ENCODE data around the gene CDK16. TPM values are rescaled to one million over a fixed set of nuclear protein-coding genes. Genes with fewer than 3 reads are reported as not detected.
A peak's percentile ranks its signal among the peaks of the same experiment; 100 is the strongest.

The CDK16 gene
- total and polyA plus RNA-seq, 4 donors: 76.6 to 216 (median 139) TPM

DNA sequence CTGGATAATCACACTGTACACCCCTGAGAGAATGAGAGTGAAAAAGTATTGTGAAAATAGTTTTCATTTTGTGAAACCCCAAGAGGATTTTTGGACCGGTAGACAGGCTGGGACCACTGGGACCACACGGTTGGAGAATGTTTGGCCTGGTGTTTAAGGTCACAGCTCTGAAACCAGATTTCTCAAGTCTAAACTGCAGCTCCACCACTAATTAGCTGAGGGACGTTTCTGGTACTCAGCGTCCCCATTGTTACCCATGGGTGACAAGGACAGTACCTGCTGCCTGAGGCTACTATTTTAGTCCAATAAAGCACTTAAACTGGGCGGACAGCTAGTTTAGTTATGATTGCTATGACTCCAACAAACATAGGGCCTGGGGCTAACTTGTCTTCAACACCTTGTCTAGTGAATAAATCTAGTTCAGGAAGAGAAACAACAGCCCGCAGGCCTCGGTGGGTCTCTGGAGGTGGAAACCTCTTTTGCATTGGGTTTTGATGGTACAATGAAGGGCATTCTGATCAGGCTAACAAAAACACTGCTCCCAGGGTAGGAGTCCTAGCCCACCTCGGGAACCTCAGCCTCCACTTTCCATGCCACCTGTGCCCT, 13.8 kb downstream of the CDK16 start:
- 85% methylated on average over 5 of the region's 8 CpGs for WGBS (ENCODE audit: insufficient coverage)
- DNase-seq (ENCODE audit: low read depth in 4 of 6, low spot score in 6 of 6): no peak
- peaks cover 10% of the 10 kb centered on the region for H3K4me1 ChIP-seq (ENCODE audit: control insufficient read depth, insufficient read depth, low read length)
- H3K27me3 ChIP-seq (ENCODE audit: control insufficient read depth, insufficient read depth, low read length): peaks cover 18% of the 10 kb centered on the region
- peak overlapping the region; percentile 87 for H3K4me3 ChIP-seq (ENCODE audit: low read depth, low read length)
- peak overlapping the region; percentile 100 for H3K27ac ChIP-seq (ENCODE audit: low read depth, low read length)
- peaks cover 15% of the 10 kb centered on the region for H3K36me3 ChIP-seq (ENCODE audit: control insufficient read depth, insufficient read depth, low read length)
- H3K9me3 ChIP-seq (ENCODE audit: control insufficient read depth, insufficient read depth, low read length): no peaks in the 10 kb centered on the region

DNA sequence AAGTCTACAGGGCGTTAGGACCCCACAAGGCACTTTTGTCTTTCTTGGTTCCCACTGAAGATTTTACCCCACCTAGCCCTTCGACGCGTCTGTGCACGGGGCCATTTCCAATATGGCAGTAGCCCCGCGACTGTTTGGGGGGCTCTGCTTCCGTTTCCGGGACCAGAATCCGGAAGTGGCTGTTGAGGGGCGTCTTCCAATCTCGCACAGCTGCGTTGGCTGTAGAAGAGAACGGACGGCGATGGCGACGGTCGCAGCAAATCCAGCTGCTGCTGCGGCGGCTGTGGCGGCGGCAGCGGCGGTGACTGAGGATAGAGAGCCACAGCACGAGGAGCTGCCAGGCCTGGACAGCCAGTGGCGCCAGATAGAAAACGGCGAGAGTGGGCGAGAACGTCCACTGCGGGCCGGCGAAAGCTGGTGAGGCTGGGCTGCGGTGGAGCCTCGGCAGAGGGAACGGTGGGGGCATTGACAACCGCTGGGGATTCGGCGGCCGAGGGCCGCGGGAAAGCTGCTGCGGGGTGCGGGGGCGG, 14.4 kb downstream of the CDK16 start, which contains the start of gene USP11:
Gene USP11, plus strand, starts transcription at position 207 of the 530 bp plus-strand sequence. Its CDS starts 35 bp downstream, at position 242.
- Histone ChIP-seq H3K9me3 (ENCODE audit: control insufficient read depth, insufficient read depth, low read length) (no peaks in the 10 kb centered on the region), H3K4me3 (ENCODE audit: low read depth, low read length) (peak within 1 kb of the TSS; percentile 87), H3K27ac (ENCODE audit: low read depth, low read length) (peak within 1 kb of the TSS; percentile 100), H3K4me1 (ENCODE audit: control insufficient read depth, insufficient read depth, low read length) (peaks cover 12% of the 10 kb centered on the region), H3K36me3 (ENCODE audit: control insufficient read depth, insufficient read depth, low read length) (peaks cover 13% of the 10 kb centered on the region), H3K27me3 (ENCODE audit: control insufficient read depth, insufficient read depth, low read length) (peaks cover 19% of the 10 kb centered on the region)
- DNase-seq (ENCODE audit: low read depth in 4 of 6, low spot score in 6 of 6): peak in 4 of 6 donors; percentile 51 to 94 (median 76)
- 15% methylated on average over 46 of the region's 46 CpGs for WGBS (ENCODE audit: insufficient coverage)

GRCh38 chrX:47233333-47234113, 15.0 kb downstream of the CDK16 start:
- H3K27ac ChIP-seq (ENCODE audit: low read depth, low read length): peak overlapping the region; percentile 100
- peaks cover 12% of the 10 kb centered on the region for H3K4me1 ChIP-seq (ENCODE audit: control insufficient read depth, insufficient read depth, low read length)
- peaks cover 19% of the 10 kb centered on the region for H3K27me3 ChIP-seq (ENCODE audit: control insufficient read depth, insufficient read depth, low read length)
- H3K9me3 ChIP-seq (ENCODE audit: control insufficient read depth, insufficient read depth, low read length): no peaks in the 10 kb centered on the region
- DNase-seq (ENCODE audit: low read depth in 4 of 6, low spot score in 6 of 6): peak; percentile 75 to 98 (median 86)
- peaks cover 12% of the 10 kb centered on the region for H3K36me3 ChIP-seq (ENCODE audit: control insufficient read depth, insufficient read depth, low read length)
- peak overlapping the region; percentile 87 for H3K4me3 ChIP-seq (ENCODE audit: low read depth, low read length)
- 8% methylated on average over 46 of the region's 51 CpGs for WGBS (ENCODE audit: insufficient coverage)

- no peak for DNase-seq (ENCODE audit: low read depth in 4 of 6, low spot score in 6 of 6)
- no peaks in the 10 kb centered on the region for H3K9me3 ChIP-seq (ENCODE audit: control insufficient read depth, insufficient read depth, low read length)
- peaks cover 12% of the 10 kb centered on the region for H3K4me1 ChIP-seq (ENCODE audit: control insufficient read depth, insufficient read depth, low read length)
- peaks cover 7% of the 10 kb centered on the region for H3K36me3 ChIP-seq (ENCODE audit: control insufficient read depth, insufficient read depth, low read length)
- peak overlapping the region; percentile 87 for H3K4me3 ChIP-seq (ENCODE audit: low read depth, low read length)
- no CpG with 5 or more reads among the region's 3 CpGs for WGBS (ENCODE audit: insufficient coverage)
- peaks cover 25% of the 10 kb centered on the region for H3K27me3 ChIP-seq (ENCODE audit: control insufficient read depth, insufficient read depth, low read length)
- peak overlapping the region; percentile 100 for H3K27ac ChIP-seq (ENCODE audit: low read depth, low read length)
Measured at GRCh38 chrX:47234583-47234982, 16.1 kb downstream of the CDK16 start.

GRCh38 chrX:47235691-47236103, 17.2 kb downstream of the CDK16 start:
- DNase-seq (ENCODE audit: low read depth in 4 of 6, low spot score in 6 of 6): no peak
- H3K9me3 ChIP-seq (ENCODE audit: control insufficient read depth, insufficient read depth, low read length): no peaks in the 10 kb centered on the region
- no peak overlapping the region for H3K27ac ChIP-seq (ENCODE audit: low read depth, low read length)
- H3K4me1 ChIP-seq (ENCODE audit: control insufficient read depth, insufficient read depth, low read length): peaks cover 12% of the 10 kb centered on the region
- H3K4me3 ChIP-seq (ENCODE audit: low read depth, low read length): no peak overlapping the region
- peaks cover 13% of the 10 kb centered on the region for H3K36me3 ChIP-seq (ENCODE audit: control insufficient read depth, insufficient read depth, low read length)
- WGBS (ENCODE audit: insufficient coverage): 80% methylated on average over 1 of the region's 4 CpGs
- H3K27me3 ChIP-seq (ENCODE audit: control insufficient read depth, insufficient read depth, low read length): peaks cover 27% of the 10 kb centered on the region

DNA sequence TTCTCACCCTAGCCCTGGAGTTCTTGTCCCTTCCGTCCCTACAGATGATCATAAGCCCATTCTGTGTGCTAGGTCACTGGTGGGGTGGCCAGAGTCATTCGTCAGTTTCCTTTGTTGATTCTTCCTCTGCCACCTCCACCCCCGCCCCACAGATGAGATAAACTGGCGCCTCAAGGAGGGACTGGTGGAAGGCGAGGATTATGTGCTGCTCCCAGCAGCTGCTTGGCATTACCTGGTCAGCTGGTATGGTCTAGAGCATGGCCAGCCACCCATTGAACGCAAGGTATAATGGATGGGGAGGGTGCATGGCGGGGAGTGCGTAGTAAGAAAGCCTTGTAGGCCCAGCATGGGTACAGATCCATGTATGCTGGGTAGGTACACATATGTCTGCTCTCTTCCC, 20.7 kb downstream of the CDK16 start:
- 79% methylated on average over 5 of the region's 8 CpGs for WGBS (ENCODE audit: insufficient coverage)
- peaks cover 44% of the 10 kb centered on the region for H3K36me3 ChIP-seq (ENCODE audit: control insufficient read depth, insufficient read depth, low read length)
- no peak overlapping the region for H3K4me3 ChIP-seq (ENCODE audit: low read depth, low read length)
- no peak for DNase-seq (ENCODE audit: low read depth in 4 of 6, low spot score in 6 of 6)
- peaks cover 5% of the 10 kb centered on the region for H3K4me1 ChIP-seq (ENCODE audit: control insufficient read depth, insufficient read depth, low read length)
- no peak overlapping the region for H3K27ac ChIP-seq (ENCODE audit: low read depth, low read length)
- peaks cover 22% of the 10 kb centered on the region for H3K27me3 ChIP-seq (ENCODE audit: control insufficient read depth, insufficient read depth, low read length)
- no peaks in the 10 kb centered on the region for H3K9me3 ChIP-seq (ENCODE audit: control insufficient read depth, insufficient read depth, low read length)

DNA sequence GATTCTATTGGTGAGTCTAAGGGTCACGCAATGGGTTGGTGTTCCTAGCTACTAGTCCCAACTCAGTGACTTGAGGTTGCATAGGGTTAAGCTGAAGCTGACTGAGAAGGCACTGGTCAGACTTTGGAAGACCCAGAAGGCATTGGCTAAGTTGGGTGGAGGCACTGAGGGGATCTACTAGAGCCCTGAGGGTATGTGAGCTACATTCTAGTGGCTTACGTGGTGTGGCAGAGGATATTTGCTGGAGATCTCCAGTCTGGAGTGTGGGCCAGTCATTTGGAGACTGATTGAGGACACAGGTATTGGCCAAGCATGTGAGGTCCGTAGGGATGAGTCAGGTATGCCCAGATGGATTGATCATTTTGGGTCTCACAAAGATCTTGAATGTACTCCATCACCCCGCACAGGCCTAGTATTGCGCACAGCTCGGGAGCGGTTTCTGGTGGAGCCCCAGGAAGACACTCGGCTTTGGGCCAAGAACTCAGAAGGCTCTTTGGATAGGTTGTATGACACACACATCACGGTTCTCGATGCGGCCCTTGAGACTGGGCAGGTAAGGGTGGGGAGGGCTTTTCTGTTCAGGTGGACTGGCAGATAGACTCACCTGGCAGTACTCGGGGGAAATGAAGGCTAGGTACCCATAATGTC, 21.5 kb downstream of the CDK16 start:
- DNase-seq (ENCODE audit: low read depth in 4 of 6, low spot score in 6 of 6): no peak
- H3K4me3 ChIP-seq (ENCODE audit: low read depth, low read length): no peak overlapping the region
- H3K27me3 ChIP-seq (ENCODE audit: control insufficient read depth, insufficient read depth, low read length): peaks cover 29% of the 10 kb centered on the region
- H3K27ac ChIP-seq (ENCODE audit: low read depth, low read length): no peak overlapping the region
- H3K9me3 ChIP-seq (ENCODE audit: control insufficient read depth, insufficient read depth, low read length): no peaks in the 10 kb centered on the region
- peaks cover 5% of the 10 kb centered on the region for H3K4me1 ChIP-seq (ENCODE audit: control insufficient read depth, insufficient read depth, low read length)
- WGBS (ENCODE audit: insufficient coverage): 95% methylated on average over 9 of the region's 12 CpGs
- peaks cover 52% of the 10 kb centered on the region for H3K36me3 ChIP-seq (ENCODE audit: control insufficient read depth, insufficient read depth, low read length)

GRCh38 chrX:47240619-47241018, 22.1 kb downstream of the CDK16 start:
- Histone ChIP-seq H3K9me3 (ENCODE audit: control insufficient read depth, insufficient read depth, low read length) (no peaks in the 10 kb centered on the region), H3K27me3 (ENCODE audit: control insufficient read depth, insufficient read depth, low read length) (peaks cover 30% of the 10 kb centered on the region), H3K36me3 (ENCODE audit: control insufficient read depth, insufficient read depth, low read length) (peaks cover 58% of the 10 kb centered on the region), H3K27ac (ENCODE audit: low read depth, low read length) (no peak overlapping the region), H3K4me3 (ENCODE audit: low read depth, low read length) (no peak overlapping the region), H3K4me1 (ENCODE audit: control insufficient read depth, insufficient read depth, low read length) (peaks cover 5% of the 10 kb centered on the region)
- 80% methylated on average over 7 of the region's 7 CpGs for WGBS (ENCODE audit: insufficient coverage)
- no peak for DNase-seq (ENCODE audit: low read depth in 4 of 6, low spot score in 6 of 6)

DNA sequence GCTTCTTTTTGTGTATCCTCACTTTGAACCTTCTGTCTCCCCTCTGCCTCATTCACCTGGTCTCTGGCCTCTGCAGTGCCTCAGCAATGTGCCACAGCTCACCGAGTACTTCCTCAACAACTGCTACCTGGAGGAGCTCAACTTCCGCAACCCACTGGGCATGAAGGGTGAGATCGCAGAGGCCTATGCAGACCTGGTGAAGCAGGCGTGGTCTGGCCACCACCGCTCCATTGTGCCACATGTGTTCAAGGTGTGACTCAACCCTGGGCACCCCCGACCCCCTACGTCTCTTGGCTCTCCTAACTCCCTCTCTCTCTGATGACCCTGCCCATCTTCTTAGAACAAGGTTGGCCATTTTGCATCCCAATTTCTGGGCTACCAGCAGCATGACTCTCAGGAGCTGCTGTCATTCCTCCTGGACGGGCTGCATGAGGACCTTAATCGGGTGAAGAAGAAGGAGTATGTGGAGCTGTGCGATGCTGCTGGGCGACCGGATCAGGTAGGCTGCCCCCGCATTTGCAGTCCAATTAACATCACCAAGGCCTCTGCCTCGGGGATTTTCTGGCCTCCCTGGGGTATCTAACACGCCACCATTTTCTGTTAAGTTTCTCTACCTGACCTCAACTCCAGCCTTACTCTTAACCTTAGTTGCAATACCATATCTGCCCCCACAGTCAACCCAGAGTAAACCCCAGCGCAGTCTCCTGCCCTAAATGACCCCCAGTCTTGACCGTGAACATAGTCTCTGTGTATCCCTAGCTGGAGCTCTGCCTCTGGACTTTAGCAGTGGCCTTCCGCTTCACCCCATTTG, 22.9 kb downstream of the CDK16 start:
- no peak for DNase-seq (ENCODE audit: low read depth in 4 of 6, low spot score in 6 of 6)
- Histone ChIP-seq H3K27ac (ENCODE audit: low read depth, low read length) (no peak overlapping the region), H3K9me3 (ENCODE audit: control insufficient read depth, insufficient read depth, low read length) (no peaks in the 10 kb centered on the region), H3K4me3 (ENCODE audit: low read depth, low read length) (no peak overlapping the region), H3K4me1 (ENCODE audit: control insufficient read depth, insufficient read depth, low read length) (peaks cover 5% of the 10 kb centered on the region), H3K27me3 (ENCODE audit: control insufficient read depth, insufficient read depth, low read length) (peaks cover 30% of the 10 kb centered on the region), H3K36me3 (ENCODE audit: control insufficient read depth, insufficient read depth, low read length) (peaks cover 64% of the 10 kb centered on the region)
- WGBS (ENCODE audit: insufficient coverage): 92% methylated on average over 13 of the region's 18 CpGs
